ENCODE measurements around the gene SMPDL3B. TPM values are rescaled to one million over a fixed set of nuclear protein-coding genes. Genes with fewer than 3 reads are reported as not detected.
"Not testable (repeated sequence)": the region's sequence is repeated elsewhere in the genome, so short reads cannot be mapped to it uniquely, and the experiment has no call there.

The SMPDL3B gene
- total RNA-seq, 4 donors from 2014 or later: 0.76 to 6.3 (median 1.9) TPM

DNA sequence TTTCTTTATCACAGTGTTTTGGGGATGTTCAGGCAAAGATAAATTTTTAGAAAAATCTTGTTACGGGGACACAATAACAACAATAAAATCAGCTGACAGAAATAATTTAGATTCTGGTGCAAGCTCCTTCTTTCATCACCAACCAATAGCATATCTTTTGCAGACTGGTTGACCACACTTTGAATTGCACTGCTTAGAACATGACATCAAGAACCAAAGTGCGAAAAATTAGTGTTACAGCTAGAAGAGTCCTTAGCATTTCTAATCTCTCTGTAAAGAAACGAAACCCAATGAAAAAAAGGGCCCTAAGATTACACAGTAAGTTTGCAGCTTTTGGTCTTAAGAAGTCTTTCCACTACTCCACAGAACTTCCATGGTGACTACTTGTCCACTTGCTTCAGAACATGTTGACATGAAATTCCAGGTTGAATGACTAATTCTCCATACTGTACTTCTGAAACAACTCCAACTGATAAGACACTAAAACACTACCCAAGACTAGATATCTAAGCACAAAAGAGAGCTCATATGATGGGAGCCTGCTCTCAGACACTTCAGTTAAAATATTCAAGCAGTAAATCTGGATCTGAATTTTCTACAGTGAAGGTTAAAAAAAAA lies 56.2 kb downstream of the SMPDL3B start:
- no peak for DNase-seq
- WGBS, 2 donors: 90 to 98% methylated on average over 3 of the region's 3 CpGs
- Histone ChIP-seq H3K4me1 (peaks cover 0 to 11% (median 0%) of the 10 kb centered on the region in 3 donors), H3K27ac (no peak overlapping the region), H3K27me3 (no peaks in the 10 kb centered on the region), H3K4me3 (no peak overlapping the region), H3K9me3 (no peaks in the 10 kb centered on the region), H3K36me3 (peaks cover 9 to 100% (median 11%) of the 10 kb centered on the region in 3 donors)
- TF ChIP-seq, protein P1, sequence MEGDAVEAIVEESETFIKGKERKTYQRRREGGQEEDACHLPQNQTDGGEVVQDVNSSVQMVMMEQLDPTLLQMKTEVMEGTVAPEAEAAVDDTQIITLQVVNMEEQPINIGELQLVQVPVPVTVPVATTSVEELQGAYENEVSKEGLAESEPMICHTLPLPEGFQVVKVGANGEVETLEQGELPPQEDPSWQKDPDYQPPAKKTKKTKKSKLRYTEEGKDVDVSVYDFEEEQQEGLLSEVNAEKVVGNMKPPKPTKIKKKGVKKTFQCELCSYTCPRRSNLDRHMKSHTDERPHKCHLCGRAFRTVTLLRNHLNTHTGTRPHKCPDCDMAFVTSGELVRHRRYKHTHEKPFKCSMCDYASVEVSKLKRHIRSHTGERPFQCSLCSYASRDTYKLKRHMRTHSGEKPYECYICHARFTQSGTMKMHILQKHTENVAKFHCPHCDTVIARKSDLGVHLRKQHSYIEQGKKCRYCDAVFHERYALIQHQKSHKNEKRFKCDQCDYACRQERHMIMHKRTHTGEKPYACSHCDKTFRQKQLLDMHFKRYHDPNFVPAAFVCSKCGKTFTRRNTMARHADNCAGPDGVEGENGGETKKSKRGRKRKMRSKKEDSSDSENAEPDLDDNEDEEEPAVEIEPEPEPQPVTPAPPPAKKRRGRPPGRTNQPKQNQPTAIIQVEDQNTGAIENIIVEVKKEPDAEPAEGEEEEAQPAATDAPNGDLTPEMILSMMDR (IDR thresholded peaks at IDR 0.05): no peak
- no peak for TF ChIP-seq POLR2A (IDR thresholded peaks at IDR 0.05)
- intact Hi-C loops (cut with DNase I): no loop called here

DNA sequence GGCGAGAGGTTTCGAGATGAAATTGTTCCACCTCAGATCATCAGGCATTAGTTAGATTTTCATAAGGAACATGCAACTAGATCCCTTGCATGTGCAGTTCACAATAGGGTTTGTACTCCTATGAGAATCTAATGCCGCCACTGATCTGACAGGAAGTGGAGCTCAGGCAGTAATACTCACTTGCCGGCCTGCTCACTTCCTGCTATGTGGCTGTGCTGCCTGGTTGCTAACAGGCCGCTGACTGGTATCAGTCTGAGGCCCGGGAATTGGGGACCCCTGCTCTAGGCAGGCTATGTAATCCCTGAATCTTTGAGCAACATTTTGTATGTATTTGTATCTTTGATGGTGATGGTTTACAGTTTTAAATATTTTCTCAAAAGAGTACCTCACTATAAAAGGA lies 57.5 kb downstream of the SMPDL3B start:
- Histone ChIP-seq H3K27ac (peak overlapping the region in 3 of 4 donors; percentile 22 to 50 (median 38)), H3K36me3 (peaks cover 9 to 100% (median 10%) of the 10 kb centered on the region in 3 donors), H3K9me3 (no peaks in the 10 kb centered on the region), H3K4me3 (no peak overlapping the region), H3K27me3 (no peaks in the 10 kb centered on the region), H3K4me1 (peaks cover 0 to 11% (median 0%) of the 10 kb centered on the region in 3 donors)
- 78 to 79% methylated on average over 6 of the region's 6 CpGs for WGBS, 2 donors
- intact Hi-C loops (cut with DNase I): no loop called here
- no peak for DNase-seq
- TF ChIP-seq, protein P1 (IDR thresholded peaks at IDR 0.05): no peak
- TF ChIP-seq POLR2A (IDR thresholded peaks at IDR 0.05): no peak

DNA sequence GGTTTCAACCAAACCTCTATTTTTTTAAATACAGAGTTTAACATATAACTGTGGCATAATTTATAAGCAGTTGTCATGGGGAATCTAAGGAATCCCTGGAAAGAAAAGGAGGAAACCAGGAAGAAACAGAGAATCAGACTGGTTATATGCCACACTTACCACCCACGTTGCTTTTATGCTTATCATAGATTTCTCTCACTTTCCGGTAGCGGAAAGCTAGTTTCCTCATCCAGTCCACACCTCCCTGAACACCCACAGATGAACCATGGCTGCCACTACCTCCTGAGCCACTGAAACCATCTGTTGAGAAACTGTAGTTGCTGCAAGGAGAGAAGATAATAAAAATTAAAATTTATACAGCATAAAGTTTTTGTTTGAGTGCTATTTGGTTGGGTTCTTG lies 58.4 kb downstream of the SMPDL3B start:
- peak overlapping the region in 1 of 4 donors; percentile 50 for H3K27ac ChIP-seq
- intact Hi-C loops (cut with DNase I): no loop called here
- WGBS, 2 donors: 56 to 62% methylated on average over 3 of the region's 3 CpGs
- no peak for TF ChIP-seq POLR2A (IDR thresholded peaks at IDR 0.05)
- TF ChIP-seq, protein P1 (IDR thresholded peaks at IDR 0.05): no peak
- DNase-seq: no peak
- H3K9me3 ChIP-seq: no peaks in the 10 kb centered on the region
- H3K36me3 ChIP-seq: peaks cover 5 to 100% (median 14%) of the 10 kb centered on the region in 3 donors
- H3K4me1 ChIP-seq: peaks cover 0 to 11% (median 0%) of the 10 kb centered on the region in 3 donors
- no peak overlapping the region for H3K4me3 ChIP-seq
- no peaks in the 10 kb centered on the region for H3K27me3 ChIP-seq

GRCh38 chr1:27994060-27994459 lies 59.3 kb downstream of the SMPDL3B start:
- H3K36me3 ChIP-seq: peaks cover 7 to 100% (median 12%) of the 10 kb centered on the region in 3 donors
- H3K27ac ChIP-seq: no peak overlapping the region
- WGBS, 2 donors: 64 to 79% methylated on average over 1 of the region's 1 CpG
- DNase-seq: no peak
- H3K9me3 ChIP-seq: no peaks in the 10 kb centered on the region
- intact Hi-C loops (cut with DNase I): no loop called here
- no peak overlapping the region for H3K4me3 ChIP-seq
- no peaks in the 10 kb centered on the region for H3K27me3 ChIP-seq
- H3K4me1 ChIP-seq: peaks cover 0 to 11% (median 0%) of the 10 kb centered on the region in 3 donors
- TF ChIP-seq, protein P1 (IDR thresholded peaks at IDR 0.05): no peak
- TF ChIP-seq POLR2A (IDR thresholded peaks at IDR 0.05): no peak

- H3K27me3 ChIP-seq; H3K9me3 ChIP-seq; intact Hi-C loops (cut with DNase I); DNase-seq; H3K4me3 ChIP-seq; H3K27ac ChIP-seq: not testable (repeated sequence)
- WGBS, 2 donors: 94 to 95% methylated on average over 6 of the region's 6 CpGs
- Histone ChIP-seq H3K36me3 (peaks cover 7 to 100% (median 8%) of the 10 kb centered on the region in 3 donors), H3K4me1 (peaks cover 0 to 11% (median 0%) of the 10 kb centered on the region in 3 donors)
These were observed 59.7 kb downstream of the SMPDL3B start for GRCh38 chr1:27994526-27994925.

All from esophagus squamous epithelium (tissue), 5 donors.